ENCODE data around the gene ADAM22.

- TF ChIP-seq CTCF (IDR thresholded peaks at IDR 0.05; ENCODE audit: insufficient read depth, low read length, poor library complexity, severe bottlenecking): no peak
- TF ChIP-seq EZH2phosphoT487 (conservative IDR thresholded peaks at IDR 0.05; ENCODE audit: low read length): no peak
Observed at GRCh38 chr7:88224601-88225275, 290.7 kb downstream of the ADAM22 start.
